Fibroblast of the aortic adventitia (primary cell): ENCODE results near the gene AOPEP. TPM values are rescaled to one million over a fixed set of nuclear protein-coding genes. Genes with fewer than 3 reads are reported as not detected.
A peak's percentile ranks its signal among the peaks of the same experiment; 100 is the strongest.
"Not testable (repeated sequence)": the region's sequence is repeated elsewhere in the genome, so short reads cannot be mapped to it uniquely, and the experiment has no call there.

Source experiments
- DNase-seq: peaks from one replicate; pipeline ENCODE4 v3.0.0-alpha.2; 2010; ENCODE audit warnings: low read depth
- H3K4me3 ChIP-seq: 2 replicates; pipeline ENCODE4 v1.5.1; 2011; ENCODE audit warnings: low read depth, mild to moderate bottlenecking, control low read depth, low read length, moderate library complexity
- total RNA-seq: library from RNA; depleted of rRNA; stranded (reverse); fragments of >200 nt; gene quantifications from 2 replicates; pipeline ENCODE4 v1.2.3, GENCODE V29; 2012; ENCODE audit warnings: low replicate concordance
- TF ChIP-seq, protein P1 (sequence below): IDR thresholded peaks from 2 replicates; pipeline ENCODE4 v1.5.1; 2011; ENCODE audit warnings: mild to moderate bottlenecking, low read length, control low read depth, inconsistent platforms; ENCODE audit not compliant: insufficient read depth

Gene AOPEP
- total RNA-seq, 1 donor = 39.7 TPM

DNA sequence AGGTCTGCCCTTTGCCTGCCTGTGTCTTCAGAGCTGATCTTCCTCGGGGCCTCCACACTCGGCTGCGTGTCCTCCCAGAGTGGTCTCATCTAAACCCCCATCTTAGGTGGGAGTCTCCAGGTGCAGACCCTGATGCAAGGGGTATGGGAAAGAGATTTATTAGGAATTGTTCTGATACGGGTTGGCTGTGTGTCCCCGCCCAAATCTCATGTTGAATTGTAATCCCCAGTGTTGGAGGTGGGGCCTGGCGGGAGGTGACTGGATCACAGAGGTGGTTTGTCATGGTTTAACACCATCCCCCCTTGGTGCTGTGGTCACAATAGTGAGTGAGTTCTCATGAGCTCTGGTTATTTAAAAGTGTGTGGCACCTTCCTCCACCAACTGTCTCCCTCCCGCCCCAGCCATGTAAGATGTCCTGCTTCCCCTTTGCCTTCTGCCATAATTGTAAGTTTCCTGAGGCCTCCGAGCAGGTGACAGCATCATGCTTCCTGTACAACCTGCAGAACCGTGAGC, 208.4 kb downstream of the AOPEP start:
- TF ChIP-seq, protein P1, sequence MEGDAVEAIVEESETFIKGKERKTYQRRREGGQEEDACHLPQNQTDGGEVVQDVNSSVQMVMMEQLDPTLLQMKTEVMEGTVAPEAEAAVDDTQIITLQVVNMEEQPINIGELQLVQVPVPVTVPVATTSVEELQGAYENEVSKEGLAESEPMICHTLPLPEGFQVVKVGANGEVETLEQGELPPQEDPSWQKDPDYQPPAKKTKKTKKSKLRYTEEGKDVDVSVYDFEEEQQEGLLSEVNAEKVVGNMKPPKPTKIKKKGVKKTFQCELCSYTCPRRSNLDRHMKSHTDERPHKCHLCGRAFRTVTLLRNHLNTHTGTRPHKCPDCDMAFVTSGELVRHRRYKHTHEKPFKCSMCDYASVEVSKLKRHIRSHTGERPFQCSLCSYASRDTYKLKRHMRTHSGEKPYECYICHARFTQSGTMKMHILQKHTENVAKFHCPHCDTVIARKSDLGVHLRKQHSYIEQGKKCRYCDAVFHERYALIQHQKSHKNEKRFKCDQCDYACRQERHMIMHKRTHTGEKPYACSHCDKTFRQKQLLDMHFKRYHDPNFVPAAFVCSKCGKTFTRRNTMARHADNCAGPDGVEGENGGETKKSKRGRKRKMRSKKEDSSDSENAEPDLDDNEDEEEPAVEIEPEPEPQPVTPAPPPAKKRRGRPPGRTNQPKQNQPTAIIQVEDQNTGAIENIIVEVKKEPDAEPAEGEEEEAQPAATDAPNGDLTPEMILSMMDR = no peak
- DNase-seq = no peak
- no peak overlapping the region for H3K4me3 ChIP-seq

DNA sequence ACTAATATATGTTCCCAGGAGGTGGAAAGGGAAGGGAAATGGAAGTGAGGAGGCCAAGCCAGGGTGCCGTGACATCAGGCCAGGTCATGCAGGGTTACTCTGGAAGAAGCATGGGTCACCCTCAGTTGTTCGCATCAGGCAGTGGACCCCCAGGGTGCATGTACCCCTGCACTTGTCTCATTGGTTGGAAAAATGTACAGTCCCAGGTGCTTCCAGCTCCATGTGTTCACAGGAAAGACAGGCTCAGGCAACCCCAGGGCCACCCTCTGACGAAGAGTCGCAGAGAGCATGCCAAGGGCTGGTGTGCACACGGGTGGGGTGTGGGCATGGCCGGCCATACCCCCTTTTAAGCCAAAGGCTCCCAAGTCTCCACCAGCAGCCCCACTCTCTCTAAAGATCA, 208.9 kb downstream of the AOPEP start:
- no peak overlapping the region for H3K4me3 ChIP-seq
- TF ChIP-seq, protein P1 = no peak
- no peak for DNase-seq

DNA sequence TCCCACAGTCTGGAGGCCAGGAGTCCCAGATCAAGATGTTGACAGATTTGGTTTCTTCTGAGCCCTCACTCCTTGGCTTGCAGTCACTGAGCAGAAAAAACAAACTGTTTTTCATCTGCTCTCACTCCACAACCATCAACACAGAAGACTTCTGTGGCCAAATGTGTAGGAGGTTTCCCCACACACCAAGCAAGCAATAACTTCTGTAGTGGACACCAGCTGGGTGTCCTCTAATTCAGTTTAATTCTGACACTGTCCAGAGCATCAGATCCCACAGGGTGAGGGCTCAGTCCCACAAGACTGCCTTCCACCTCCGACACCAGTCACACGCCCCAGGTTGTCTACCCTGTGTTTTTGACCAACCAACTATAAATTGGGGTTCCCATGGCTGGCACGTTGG, 209.9 kb downstream of the AOPEP start:
- DNase-seq = peak; percentile 57
- H3K4me3 ChIP-seq = no peak overlapping the region
- TF ChIP-seq, protein P1 = no peak

DNA sequence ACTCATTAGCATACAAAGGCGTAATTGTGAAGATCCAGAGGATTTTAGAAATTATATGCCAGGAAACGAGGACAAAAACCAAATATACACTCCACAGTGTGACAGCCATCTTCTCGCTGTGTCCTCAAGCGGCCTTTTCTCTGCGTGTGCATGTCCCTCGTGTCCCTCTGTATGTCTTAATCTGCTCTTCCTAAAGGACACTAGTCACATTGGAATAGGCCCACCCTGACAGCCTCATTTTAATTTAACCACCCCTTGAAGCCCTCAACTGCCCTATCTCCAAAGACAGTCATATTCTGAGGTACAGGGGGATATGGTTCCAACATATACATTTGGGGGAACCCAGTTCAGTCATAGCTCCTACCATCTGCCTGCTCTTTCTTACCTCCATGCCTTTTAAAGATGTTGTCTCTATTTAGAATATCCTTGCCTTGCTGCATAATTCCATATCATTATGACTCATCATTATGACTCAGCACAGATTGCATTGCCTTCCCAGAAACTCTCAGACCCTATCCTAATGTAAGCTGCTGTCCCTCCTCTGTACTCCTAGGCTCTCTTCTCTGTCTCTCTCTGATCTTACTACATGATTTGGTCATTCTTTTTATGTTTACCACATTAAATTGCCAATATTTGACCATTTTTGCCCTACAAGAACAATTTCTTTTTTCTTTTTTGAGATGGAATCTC, 210.9 kb downstream of the AOPEP start:
- no peak overlapping the region for H3K4me3 ChIP-seq
- peak; percentile 95 for DNase-seq
- TF ChIP-seq, protein P1 = no peak

DNA sequence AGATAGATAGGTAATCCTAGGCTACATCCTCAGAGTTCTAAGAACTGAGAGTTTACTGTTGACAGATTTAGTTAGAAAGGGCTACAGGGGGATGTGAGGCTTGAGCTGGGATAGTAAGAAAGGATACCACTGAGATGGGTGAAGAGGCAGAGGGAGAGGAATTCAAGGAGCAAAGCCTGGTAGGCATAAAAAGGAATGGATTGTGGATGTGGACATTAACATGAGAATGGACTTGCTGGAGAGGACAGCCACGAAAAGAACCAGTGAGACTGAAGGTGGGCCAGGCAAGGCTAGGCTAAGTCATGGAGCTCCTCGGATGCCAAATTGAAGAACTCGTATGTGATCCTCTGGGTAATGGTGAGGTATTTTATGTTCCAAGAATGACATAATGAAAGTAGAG, 211.9 kb downstream of the AOPEP start:
- no peak overlapping the region for H3K4me3 ChIP-seq
- DNase-seq = no peak
- TF ChIP-seq, protein P1 = no peak

DNA sequence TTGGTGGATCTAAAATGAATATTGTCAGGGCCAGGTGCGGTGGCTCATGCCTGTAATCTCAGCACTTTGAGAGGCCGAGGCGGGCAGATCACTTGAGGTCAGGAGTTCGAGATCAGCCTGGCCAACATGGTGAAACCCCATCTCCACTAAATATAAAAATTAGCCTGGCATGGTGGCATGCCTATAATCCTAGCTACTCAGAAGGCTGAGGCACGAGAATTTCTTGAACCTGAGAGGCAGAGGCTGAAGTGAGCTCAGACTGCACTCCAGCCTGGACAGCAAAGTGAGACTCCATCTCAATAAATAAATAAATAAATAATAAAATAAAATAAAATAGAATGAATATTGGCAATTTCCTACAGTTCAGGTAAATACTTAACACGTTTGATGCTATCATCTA, 213.8 kb downstream of the AOPEP start:
- DNase-seq, H3K4me3 ChIP-seq: not testable (repeated sequence)

DNA sequence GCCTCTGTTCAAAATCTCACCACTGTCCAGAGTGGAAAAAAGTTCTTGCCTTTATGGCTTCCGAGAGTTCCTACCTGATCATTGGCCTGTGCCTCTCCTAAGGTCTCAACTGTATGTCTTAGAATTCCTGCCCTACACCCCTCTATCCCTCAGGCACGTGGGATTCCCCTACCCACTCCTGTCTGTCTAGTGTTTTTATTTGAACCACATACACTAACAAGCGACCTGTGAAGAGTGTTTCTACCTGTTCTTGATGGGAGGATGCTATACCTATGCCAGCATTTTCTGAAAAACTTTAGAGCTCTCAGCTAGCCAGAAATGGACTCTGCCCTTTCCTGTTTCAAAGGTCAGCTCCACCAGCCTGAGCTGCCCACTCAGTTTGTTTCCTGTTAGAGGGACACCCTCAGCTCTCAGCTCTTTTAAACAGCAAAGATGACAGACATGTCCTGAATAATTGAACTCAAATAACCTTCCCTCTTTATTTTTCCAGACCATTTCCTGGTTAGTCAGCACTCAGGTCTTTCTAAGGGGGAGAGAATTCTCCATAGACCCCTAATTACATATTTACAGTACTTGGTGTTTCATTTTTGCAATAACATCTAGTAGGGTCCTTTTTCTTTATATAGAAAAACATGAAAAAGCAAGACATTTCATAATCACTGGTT, 214.8 kb downstream of the AOPEP start:
- TF ChIP-seq, protein P1 = no peak
- no peak overlapping the region for H3K4me3 ChIP-seq
- no peak for DNase-seq
